OCI-LY1 (cell line): ENCODE results near the gene CCDC8.

Experiments
- H2AFZ ChIP-seq: fragments of 200-600 bp; sonication (generic), shearing (Covaris generic); 2 replicates; pipeline ENCODE4 v1.6.0; 2014; ENCODE audit warnings: antibody characterized with exemption, mild to moderate bottlenecking, low read length
- H3F3A ChIP-seq: fragments of 200-600 bp; sonication (generic), shearing (Covaris generic); 2 replicates; pipeline ENCODE4 v1.6.0; 2014; ENCODE audit warnings: mild to moderate bottlenecking, antibody characterized with exemption, low read length, moderate library complexity; ENCODE audit not compliant: insufficient read depth
- H3K27ac ChIP-seq: fragments of 200-600 bp; sonication (generic); 2 replicates; pipeline ENCODE4 v1.5.1; 2014; ENCODE audit warnings: low read length, mixed run types, mild to moderate bottlenecking, low read depth; ENCODE audit not compliant: poor library complexity, severe bottlenecking
- H3K27me3 ChIP-seq: fragments of 200-600 bp; sonication (generic); 2 replicates; pipeline ENCODE4 v1.6.0; 2014; ENCODE audit warnings: antibody characterized with exemption, mild to moderate bottlenecking, low read length, moderate library complexity; ENCODE audit not compliant: insufficient read depth
- H3K36me3 ChIP-seq: fragments of 200-600 bp; sonication (generic); 2 replicates; pipeline ENCODE4 v1.6.1; 2014; ENCODE audit warnings: mild to moderate bottlenecking, antibody characterized with exemption, low read length, moderate library complexity, mixed read lengths; ENCODE audit not compliant: insufficient read depth
- H3K4me1 ChIP-seq: fragments of 200-600 bp; sonication (generic); 2 replicates; pipeline ENCODE4 v1.5.1; 2014; ENCODE audit warnings: mild to moderate bottlenecking, low read length, moderate library complexity; ENCODE audit not compliant: insufficient read depth, severe bottlenecking
- H3K4me2 ChIP-seq: fragments of 200-600 bp; sonication (generic), shearing (Covaris generic); 2 replicates; pipeline ENCODE4 v1.6.1; 2014; ENCODE audit warnings: low read length
- H3K4me3 ChIP-seq: fragments of 200-600 bp; sonication (generic); 2 replicates; pipeline ENCODE4 v1.5.1; 2014; ENCODE audit warnings: low read length, low read depth, mild to moderate bottlenecking, mixed read lengths; ENCODE audit not compliant: poor library complexity, severe bottlenecking
- H3K79me2 ChIP-seq: fragments of 200-600 bp; shearing (Covaris generic); 2 replicates; pipeline ENCODE4 v1.6.1; 2016; ENCODE audit warnings: mixed run types, low read length, mixed read lengths; ENCODE audit not compliant: insufficient read depth
- H3K9ac ChIP-seq: fragments of 200-600 bp; sonication (generic), shearing (Covaris generic); 2 replicates; pipeline ENCODE4 v1.6.1; 2014; ENCODE audit warnings: mild to moderate bottlenecking, low read length, mixed read lengths
- H3K9me2 ChIP-seq: fragments of 200-600 bp; sonication (generic), shearing (Covaris generic); 2 replicates; pipeline ENCODE4 v1.6.1; 2014; ENCODE audit warnings: low read depth, mild to moderate bottlenecking, low read length, mixed read lengths
- H3K9me3 ChIP-seq: fragments of 200-600 bp; shearing (Covaris generic); 2 replicates; pipeline ENCODE4 v1.6.1; 2014; ENCODE audit warnings: low read length, mixed read lengths
- H4K20me1 ChIP-seq: fragments of 200-600 bp; sonication (generic), shearing (Covaris generic); 2 replicates; pipeline ENCODE4 v1.6.0; 2016; ENCODE audit warnings: mild to moderate bottlenecking, low read length; ENCODE audit not compliant: insufficient read depth
- CTCF ChIP-seq: fragments of 200-600 bp; sonication (generic), shearing (Covaris generic); IDR thresholded peaks from 2 replicates; pipeline ENCODE4 v1.5.1; 2017; ENCODE audit warnings: mild to moderate bottlenecking, antibody characterized with exemption, low read length, moderate library complexity, mixed read lengths
- EZH2 ChIP-seq: fragments of 200-600 bp; sonication (generic), shearing (Covaris generic); IDR thresholded peaks from 2 replicates; pipeline ENCODE4 v1.8.0; 2017; ENCODE audit warnings: borderline replicate concordance, mixed run types, mild to moderate bottlenecking, antibody characterized with exemption, low read length, moderate library complexity, mixed read lengths

The CCDC8 gene

GRCh38 chr19:46366620-46367292 lies 46.6 kb downstream of the CCDC8 start:
- no peaks in the 10 kb centered on the region; the same call in 1 of the 2 replicates for H3F3A ChIP-seq

GRCh38 chr19:46365561-46365960 lies 47.8 kb downstream of the CCDC8 start:
- Histone ChIP-seq H3K27me3 (no peaks in the 10 kb centered on the region), H3K4me3 (no peak overlapping the region), H4K20me1 (no peaks in the 10 kb centered on the region), H3K9me2 (no peaks in the 10 kb centered on the region), H3K9ac (no peak overlapping the region), H3K9me3 (no peaks in the 10 kb centered on the region), H3K4me1 (peaks cover 18% of the 10 kb centered on the region), H3K4me2 (no peak overlapping the region), H2AFZ (no peak overlapping the region), H3K79me2 (peaks cover 14% of the 10 kb centered on the region), H3K27ac (no peak overlapping the region), H3F3A (no peaks in the 10 kb centered on the region; the same call in 1 of the 2 replicates), H3K36me3 (peaks cover 51% of the 10 kb centered on the region)
- TF ChIP-seq CTCF: no peak
- TF ChIP-seq EZH2: no peak

More at GRCh38 chr19:46366620-46367292, 46.6 kb downstream of the CCDC8 start:
- Histone ChIP-seq H3K9me3 (no peaks in the 10 kb centered on the region), H2AFZ (no peak overlapping the region), H3K27ac (no peak overlapping the region), H4K20me1 (no peaks in the 10 kb centered on the region), H3K4me2 (no peak overlapping the region), H3K27me3 (no peaks in the 10 kb centered on the region), H3K79me2 (peaks cover 11% of the 10 kb centered on the region), H3K36me3 (peaks cover 55% of the 10 kb centered on the region), H3K9ac (no peak overlapping the region), H3K4me1 (peaks cover 20% of the 10 kb centered on the region), H3K4me3 (no peak overlapping the region), H3K9me2 (no peaks in the 10 kb centered on the region)
- no peak for TF ChIP-seq CTCF
- TF ChIP-seq EZH2: no peak

- Histone ChIP-seq H3K79me2 (peaks cover 23% of the 10 kb centered on the region), H3K27ac (no peak overlapping the region), H3K4me2 (no peak overlapping the region), H3F3A (no peaks in the 10 kb centered on the region), H3K9me2 (no peaks in the 10 kb centered on the region), H4K20me1 (no peaks in the 10 kb centered on the region), H2AFZ (no peak overlapping the region), H3K9ac (no peak overlapping the region), H3K9me3 (no peaks in the 10 kb centered on the region), H3K4me3 (no peak overlapping the region), H3K36me3 (peaks cover 56% of the 10 kb centered on the region), H3K4me1 (peaks cover 18% of the 10 kb centered on the region), H3K27me3 (no peaks in the 10 kb centered on the region)
- TF ChIP-seq EZH2: no peak
- no peak for TF ChIP-seq CTCF
Measured at GRCh38 chr19:46364359-46364758, 49.0 kb downstream of the CCDC8 start.
